ENCODE measurements around the gene CYP24A1.

DNA sequence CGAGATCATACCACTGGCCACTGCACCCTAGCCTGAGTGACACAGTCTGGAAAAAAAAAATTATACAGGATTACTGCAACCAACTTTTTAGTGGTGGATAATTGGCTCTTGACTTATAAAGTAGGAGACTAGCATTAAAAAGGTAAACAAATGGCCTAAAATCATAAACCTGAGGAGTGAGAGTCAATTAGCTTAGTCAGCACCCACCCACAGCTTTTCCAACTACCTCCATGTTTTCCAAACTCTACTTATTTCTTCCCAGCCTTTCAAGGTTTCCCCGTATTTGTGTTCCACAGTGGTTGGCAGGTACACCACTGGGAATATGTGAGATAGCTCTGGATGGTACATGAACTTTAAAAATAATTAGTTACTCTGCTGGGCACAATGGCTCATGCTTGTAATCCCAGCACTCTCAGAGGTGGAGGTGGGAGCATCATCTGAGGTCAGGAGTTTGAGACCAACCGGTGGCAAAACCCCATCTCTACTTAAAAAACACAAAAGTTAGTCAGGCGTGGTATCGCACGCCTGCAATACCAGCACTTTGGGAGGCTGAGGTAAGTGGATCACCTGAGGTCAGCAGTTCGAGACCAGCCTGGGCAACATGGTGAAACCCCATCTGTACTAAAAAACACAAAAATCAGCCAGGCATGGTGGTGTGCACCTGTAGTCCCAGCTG lies 6.7 kb downstream of the CYP24A1 start:
- TF ChIP-seq, protein P1, sequence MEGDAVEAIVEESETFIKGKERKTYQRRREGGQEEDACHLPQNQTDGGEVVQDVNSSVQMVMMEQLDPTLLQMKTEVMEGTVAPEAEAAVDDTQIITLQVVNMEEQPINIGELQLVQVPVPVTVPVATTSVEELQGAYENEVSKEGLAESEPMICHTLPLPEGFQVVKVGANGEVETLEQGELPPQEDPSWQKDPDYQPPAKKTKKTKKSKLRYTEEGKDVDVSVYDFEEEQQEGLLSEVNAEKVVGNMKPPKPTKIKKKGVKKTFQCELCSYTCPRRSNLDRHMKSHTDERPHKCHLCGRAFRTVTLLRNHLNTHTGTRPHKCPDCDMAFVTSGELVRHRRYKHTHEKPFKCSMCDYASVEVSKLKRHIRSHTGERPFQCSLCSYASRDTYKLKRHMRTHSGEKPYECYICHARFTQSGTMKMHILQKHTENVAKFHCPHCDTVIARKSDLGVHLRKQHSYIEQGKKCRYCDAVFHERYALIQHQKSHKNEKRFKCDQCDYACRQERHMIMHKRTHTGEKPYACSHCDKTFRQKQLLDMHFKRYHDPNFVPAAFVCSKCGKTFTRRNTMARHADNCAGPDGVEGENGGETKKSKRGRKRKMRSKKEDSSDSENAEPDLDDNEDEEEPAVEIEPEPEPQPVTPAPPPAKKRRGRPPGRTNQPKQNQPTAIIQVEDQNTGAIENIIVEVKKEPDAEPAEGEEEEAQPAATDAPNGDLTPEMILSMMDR (IDR thresholded peaks at IDR 0.05): no peak
- TF ChIP-seq ZFX (IDR thresholded peaks at IDR 0.05; ENCODE audit: borderline replicate concordance): no peak

Data from 22Rv1 (cell line).